K562 (cell line): ENCODE results near the gene RAB13. TPM values are rescaled to one million over a fixed set of nuclear protein-coding genes. Genes with fewer than 3 reads are reported as not detected.

ENCODE experiments used
- BCLAF1 ChIP-seq, 2 experiments: fragments of 450-650 bp in 1 of 2; IDR thresholded peaks; 2 replicates each; pipeline ENCODE4 v1.6.1; 2011 to 2017; ENCODE audit warnings: low read depth in 2 of 2, antibody characterized with exemption in 1 of 2, borderline replicate concordance in 1 of 2, low read length in 1 of 2, mild to moderate bottlenecking in 1 of 2, mixed read lengths in 1 of 2; ENCODE audit not compliant: control insufficient read depth in 1 of 2
- CTCF ChIP-seq, 3 experiments: IDR thresholded peaks in 2 of 3; conservative IDR thresholded peaks in 1 of 3; 2 replicates each; pipeline ENCODE4 v1.5.1; 2011 to 2012; ENCODE audit warnings: low read length in 3 of 3, mild to moderate bottlenecking in 3 of 3, control low read depth in 2 of 3, improper control_type of control experiment in 1 of 3, inconsistent platforms in 1 of 3, low read depth in 1 of 3, mixed read lengths in 1 of 3, moderate library complexity in 1 of 3; ENCODE audit not compliant: insufficient read depth in 2 of 3
- FOXA3 ChIP-seq, 2 experiments: fragments of 450-650 bp in 1 of 2; sonication (generic) in 1 of 2; formaldehyde crosslinking; IDR thresholded peaks in 1 of 2; conservative IDR thresholded peaks in 1 of 2; 2 replicates each; pipeline versions ENCODE4 v1.4.0 to v1.8.0; 2020 to 2022; ENCODE audit warnings: mild to moderate bottlenecking in 2 of 2, missing genetic modification reagents in 1 of 2
- HDAC2 ChIP-seq: fragments of 450-650 bp; IDR thresholded peaks from 2 replicates; pipeline ENCODE4 v1.6.1; 2016; ENCODE audit warnings: mild to moderate bottlenecking
- HIVEP1 ChIP-seq: fragments of 250-450 bp; sonication (Bioruptor Pico); IDR thresholded peaks from 2 replicates; pipeline ENCODE4 v1.4.0; 2020; ENCODE audit warnings: mild to moderate bottlenecking
- NELFE ChIP-seq: IDR thresholded peaks from 2 replicates; pipeline ENCODE4 v1.6.1; 2011; ENCODE audit warnings: mild to moderate bottlenecking; ENCODE audit not compliant: insufficient read depth, insufficient read length
- PBX2 ChIP-seq, 2 experiments: IDR thresholded peaks in 1 of 2; conservative IDR thresholded peaks in 1 of 2; 2 replicates each; pipeline ENCODE4 v1.6.1; 2016; ENCODE audit warnings: low read depth in 2 of 2, mild to moderate bottlenecking in 1 of 2, missing compliant biosample characterization in 1 of 2, missing genetic modification characterization in 1 of 2, moderate library complexity in 1 of 2
- PHF21A ChIP-seq: fragments of 450-650 bp; IDR thresholded peaks from 2 replicates; pipeline ENCODE4 v1.6.1; 2017; ENCODE audit warnings: low read depth, borderline replicate concordance
- RBM25 ChIP-seq: fragments of 200-400 bp; formaldehyde crosslinking; IDR thresholded peaks from 2 replicates; pipeline ENCODE4 v1.6.1; 2018; ENCODE audit warnings: low read length, low read depth, moderate library complexity; ENCODE audit not compliant: severe bottlenecking
- SIN3B ChIP-seq: fragments of 450-650 bp; IDR thresholded peaks from 2 replicates; pipeline ENCODE4 v1.6.1; 2017; ENCODE audit warnings: low read depth, mild to moderate bottlenecking, moderate library complexity
- SP1 ChIP-seq: sonication (generic); formaldehyde crosslinking; IDR thresholded peaks from 2 replicates; pipeline ENCODE4 v1.8.1; 2022; ENCODE audit warnings: mild to moderate bottlenecking, missing genetic modification reagents
- TEAD1 ChIP-seq, 2 experiments: fragments of 450-650 bp in 1 of 2; sonication (generic) in 1 of 2; formaldehyde crosslinking; IDR thresholded peaks; 2 replicates each; pipeline versions ENCODE4 v1.4.0 to v1.8.0; 2020 to 2022; ENCODE audit warnings: mild to moderate bottlenecking in 2 of 2, missing genetic modification reagents in 1 of 2
- ZBTB34 ChIP-seq: fragments of 250-450 bp; sonication (Bioruptor Pico); IDR thresholded peaks from 2 replicates; pipeline ENCODE4 v1.8.0; 2021; ENCODE audit warnings: mild to moderate bottlenecking, moderate library complexity
- ZFP1 ChIP-seq: fragments of 450-650 bp; formaldehyde crosslinking; IDR thresholded peaks from 2 replicates; pipeline ENCODE4 v1.4.0; 2020; ENCODE audit warnings: mild to moderate bottlenecking, mixed read lengths
- ZKSCAN1 ChIP-seq: fragments of 150-350 bp; IDR thresholded peaks from 2 replicates; pipeline ENCODE4 v1.6.1; 2016; ENCODE audit warnings: low read depth, low read length
- ZNF121 ChIP-seq: sonication (generic); formaldehyde crosslinking; conservative IDR thresholded peaks from 2 replicates; pipeline ENCODE4 v1.8.0; 2022; ENCODE audit warnings: missing genetic modification reagents
- polyA plus RNA-seq, 8 experiments: library from polyadenylated mRNA; depleted of rRNA in 4 of 8; stranded (reverse) in 5 of 8; unstranded in 3 of 8; fragments of >200 nt; fragmentation: Nextera tagmentation in 2 of 8; fragmentation: Illumina TruSeq in 1 of 8; extraction: Ambion mirVana in 2 of 8; extraction: Trizol in 1 of 8; gene quantifications; 2 replicates each; pipeline versions ENCODE4 v1.2.1 to v1.2.3, GENCODE V29; 2011 to 2014; ENCODE audit warnings: inconsistent platforms in 1 of 8, missing spikeins in 1 of 8
- total RNA-seq, 7 experiments: library from RNA; depleted of rRNA in 6 of 7; stranded (reverse); fragments of >200 nt in 6 of 7; fragmentation: Illumina TruSeq in 2 of 7; extraction: Trizol in 2 of 7; gene quantifications; 2 replicates each; pipeline versions ENCODE4 v1.2.1 to v1.2.3, GENCODE V29; 2011 to 2021; ENCODE audit warnings: low replicate concordance in 1 of 7

Gene RAB13
- total and polyA plus RNA-seq, 9 of the 15 experiments (the other 6 are each of a cell fraction or from before 2014, with no cell fraction given): 22.3 to 100 (median 39.8) TPM

- TF ChIP-seq ZBTB34 (CRISPR knock-in tag) (no peak), SP1 (CRISPR knock-in tag) (peak; percentile 63; the same call in 1 of the 2 replicates), CTCF (IDR thresholded peaks at IDR 0.05 in 2 of 3, conservative IDR thresholded peaks at IDR 0.05 in 1 of 3; ENCODE audit: insufficient read depth in 2 of 3, low read depth in 1 of 3, low read length in 3 of 3) (peak; percentile 47 to 78 (median 68)), RBM25 (peak; percentile 98), ZKSCAN1 (peak; percentile 9; the same call in 1 of the 2 replicates), SIN3B (peak; percentile 32; the same call in 1 of the 2 replicates), TEAD1 (CRISPR knock-in tag; IDR thresholded peaks at IDR 0.05) (0 out of 4 replicates have a peak, but pooled peaks of 1 of the 2 experiments have one; percentile 56), PHF21A (0 out of 2 replicates have a peak, but pooled peaks have one; percentile 11), HIVEP1 (no peak), ZFP1 (CRISPR knock-in tag) (no peak), ZNF121 (peak; percentile 100), BCLAF1 (IDR thresholded peaks at IDR 0.05; ENCODE audit: borderline replicate concordance in 1 of 2, control insufficient read depth in 1 of 2, low read depth in 2 of 2, low read length in 1 of 2) (no peak), PBX2 (CRISPR knock-in tag; IDR thresholded peaks at IDR 0.05; ENCODE audit: low read depth) (peak; percentile 97), PBX2 (tag; conservative IDR thresholded peaks at IDR 0.05; ENCODE audit: low read depth) (peak; percentile 99), FOXA3 (CRISPR knock-in tag; conservative IDR thresholded peaks at IDR 0.05 in 1 of 2, IDR thresholded peaks at IDR 0.05 in 1 of 2) (peak in 1 of 2 experiments; percentile 56; a peak in 2 of 4 replicates), HDAC2 (no peak; the same call in 1 of the 2 replicates), NELFE (no peak)
These were observed 18.8 kb downstream of the RAB13 start, which contains the start of gene CREB3L4 (continued) for GRCh38 chr1:153967107-153967999.
